ENCODE data around the gene C3.
"Not testable (repeated sequence)": the region's sequence is repeated elsewhere in the genome, so short reads cannot be mapped to it uniquely, and the experiment has no call there.

The C3 gene

DNA sequence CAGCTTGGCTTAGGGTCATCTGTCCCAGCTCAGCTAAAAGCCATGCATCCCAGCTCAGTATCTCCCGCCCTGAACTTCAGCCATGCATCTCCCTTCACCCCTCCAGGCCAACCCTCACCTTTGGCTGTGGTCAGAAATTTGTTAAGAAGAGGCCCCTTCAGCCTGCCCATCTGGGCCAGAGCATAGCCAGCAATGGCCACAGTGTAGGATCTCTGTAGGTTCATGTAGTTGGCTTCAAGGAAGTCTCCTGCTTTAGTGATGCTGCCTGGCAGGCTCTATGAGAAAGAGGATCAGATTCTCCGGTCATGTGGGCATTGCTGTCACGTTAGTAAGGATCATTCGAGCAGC is 33.8 kb downstream of the C3 start:
- no peak for DNase-seq

DNA sequence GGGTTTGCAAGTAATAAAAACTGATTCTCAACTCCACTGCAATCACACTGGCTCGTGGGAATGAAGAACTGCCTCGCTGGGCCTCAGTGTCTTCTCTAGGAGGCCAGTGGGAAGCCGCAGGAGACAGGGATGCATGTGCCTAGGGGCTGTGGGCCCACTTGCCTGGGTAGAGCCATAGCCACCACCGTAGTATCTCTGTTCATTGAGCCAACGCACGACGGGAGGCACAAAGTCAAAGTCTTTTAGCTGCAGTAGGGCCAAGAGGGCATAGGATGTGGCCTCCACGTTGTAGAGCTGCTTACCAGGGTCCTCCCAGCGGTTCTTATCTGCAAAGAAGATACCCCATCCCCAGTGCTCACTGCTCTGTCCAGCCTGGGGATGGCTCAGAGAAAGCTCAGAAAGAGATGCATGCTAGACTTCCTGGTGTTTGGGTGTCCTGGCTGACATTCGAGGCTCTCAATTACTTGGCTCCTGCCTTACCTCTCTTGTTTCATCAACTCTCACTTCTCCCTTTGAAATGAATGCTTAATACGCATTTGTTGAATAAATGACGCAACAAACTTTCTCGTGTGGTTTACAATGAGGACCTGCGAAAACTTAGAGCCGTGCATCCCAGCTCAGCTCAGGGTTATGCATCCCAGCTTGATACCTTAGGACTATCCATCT is 34.4 kb downstream of the C3 start:
- DNase-seq: no peak

DNA sequence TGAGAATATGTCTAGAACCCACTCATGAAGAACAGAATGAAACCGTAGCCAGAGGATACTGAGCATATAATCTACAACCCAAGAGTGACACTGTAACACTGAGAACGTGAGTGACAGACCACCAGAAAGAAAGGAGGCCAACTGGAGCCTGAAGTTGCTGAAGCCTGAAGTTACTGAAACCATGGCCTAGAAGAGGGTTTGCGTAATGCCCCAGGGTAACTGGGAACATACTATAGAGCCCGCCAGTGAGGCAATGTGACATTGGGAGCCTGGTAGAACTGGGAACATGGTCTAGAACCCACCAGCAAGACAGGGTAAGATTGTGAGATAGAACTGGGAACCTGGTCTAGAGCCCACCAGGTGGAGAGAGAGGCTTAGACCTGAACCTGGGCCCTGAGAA is 35.0 kb downstream of the C3 start:
- no peak for DNase-seq

DNA sequence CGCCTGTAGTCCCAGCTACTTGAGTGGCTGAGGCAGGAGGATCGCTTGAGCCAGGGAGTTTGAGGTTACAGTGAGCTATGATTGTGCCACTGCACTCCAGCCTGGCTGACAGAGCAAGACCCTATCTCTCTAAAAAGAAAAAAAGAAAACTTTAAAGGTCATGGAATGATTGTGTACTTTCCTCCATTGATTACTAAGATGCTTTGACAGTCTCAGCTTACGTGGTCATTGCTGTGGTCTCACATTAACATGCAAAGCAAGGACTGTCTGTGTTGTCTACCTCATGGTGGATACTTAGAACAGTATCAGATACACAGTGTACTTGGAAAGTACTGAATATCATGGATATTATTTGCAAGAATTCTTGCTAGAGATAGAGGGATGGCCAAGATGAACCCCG is 36.5 kb downstream of the C3 start:
- no peak for DNase-seq

DNA sequence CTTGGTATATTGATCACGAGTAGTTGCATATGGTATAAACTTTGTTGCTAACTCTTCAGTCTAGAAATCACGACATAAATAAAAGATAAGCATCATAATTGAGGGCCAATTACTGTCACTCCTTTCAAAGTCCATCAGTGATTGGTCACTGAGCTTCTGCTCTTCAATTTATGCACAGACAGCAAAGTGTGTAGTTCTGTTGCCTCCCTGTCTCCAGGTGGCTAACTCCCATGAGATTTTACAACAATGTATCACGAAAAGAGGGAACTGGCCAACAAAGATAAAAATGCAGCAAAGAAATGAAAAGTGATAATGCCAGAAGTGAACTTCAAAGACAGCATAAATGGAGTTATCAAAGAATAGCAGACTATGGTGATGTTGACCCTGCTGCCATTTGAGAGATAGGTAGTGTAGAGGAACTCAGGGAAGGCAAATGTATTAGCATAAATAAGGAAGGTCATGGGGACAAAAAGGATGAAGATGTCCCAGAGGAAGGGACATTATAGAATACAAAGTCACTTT is 37.8 kb downstream of the C3 start:
- DNase-seq: no peak

DNA sequence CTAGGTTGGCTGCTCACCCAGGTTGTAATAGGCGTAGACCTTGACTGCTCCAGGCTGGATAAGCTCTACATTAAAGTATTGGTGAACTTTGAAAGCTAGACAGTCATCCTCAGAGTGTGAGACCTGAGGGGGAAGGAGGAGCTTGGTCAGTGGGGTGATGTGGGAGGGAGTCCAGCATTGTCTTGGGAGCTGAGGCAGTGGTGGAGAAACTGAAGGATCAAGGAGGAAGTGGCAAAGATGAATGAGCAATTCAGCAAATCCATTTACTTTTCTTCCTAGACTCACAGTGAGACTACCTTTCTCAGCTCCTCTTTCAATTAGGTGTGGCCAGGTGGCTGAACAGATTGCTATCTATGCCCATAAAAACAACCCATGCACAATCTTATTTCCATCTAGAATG is 40.3 kb downstream of the C3 start:
- DNase-seq: no peak

DNA sequence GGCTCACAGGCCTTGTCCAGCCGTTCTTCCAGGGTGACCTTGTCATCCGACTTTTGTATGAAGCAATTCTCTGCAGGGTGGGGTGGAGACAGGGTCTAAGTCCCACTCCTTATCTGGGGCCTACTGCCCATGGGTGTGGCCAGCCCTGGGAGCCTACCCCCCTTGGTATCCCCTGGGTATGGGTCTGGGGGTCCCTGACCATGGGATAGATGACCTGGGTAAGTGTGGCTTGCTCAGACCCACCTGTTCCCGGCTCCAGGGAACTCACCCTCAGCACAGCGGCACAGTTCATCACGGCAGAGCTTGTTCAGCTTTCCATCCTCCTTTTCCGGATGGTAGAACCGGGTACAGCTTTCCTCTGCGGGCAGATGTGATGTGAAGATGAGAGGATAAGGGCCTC is 41.3 kb downstream of the C3 start:
- no peak for DNase-seq

DNA sequence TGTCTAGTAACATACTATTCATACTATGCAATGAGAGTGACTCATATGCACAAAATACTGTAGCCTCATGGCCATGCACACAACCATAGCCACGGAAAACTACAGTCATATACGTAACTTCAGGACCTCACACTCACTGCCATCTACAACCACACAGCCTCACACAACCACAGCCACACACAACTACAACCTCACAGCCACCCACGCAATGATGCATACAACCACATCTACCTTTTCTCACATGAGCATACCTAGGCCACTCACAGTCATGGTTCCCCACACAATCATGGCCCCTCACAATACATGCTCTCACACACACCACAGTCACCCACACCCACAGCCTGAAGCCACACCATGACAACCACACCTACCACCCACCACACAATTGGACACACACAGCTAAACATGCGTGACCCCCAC is 41.8 kb downstream of the C3 start:
- DNase-seq: no peak

DNA sequence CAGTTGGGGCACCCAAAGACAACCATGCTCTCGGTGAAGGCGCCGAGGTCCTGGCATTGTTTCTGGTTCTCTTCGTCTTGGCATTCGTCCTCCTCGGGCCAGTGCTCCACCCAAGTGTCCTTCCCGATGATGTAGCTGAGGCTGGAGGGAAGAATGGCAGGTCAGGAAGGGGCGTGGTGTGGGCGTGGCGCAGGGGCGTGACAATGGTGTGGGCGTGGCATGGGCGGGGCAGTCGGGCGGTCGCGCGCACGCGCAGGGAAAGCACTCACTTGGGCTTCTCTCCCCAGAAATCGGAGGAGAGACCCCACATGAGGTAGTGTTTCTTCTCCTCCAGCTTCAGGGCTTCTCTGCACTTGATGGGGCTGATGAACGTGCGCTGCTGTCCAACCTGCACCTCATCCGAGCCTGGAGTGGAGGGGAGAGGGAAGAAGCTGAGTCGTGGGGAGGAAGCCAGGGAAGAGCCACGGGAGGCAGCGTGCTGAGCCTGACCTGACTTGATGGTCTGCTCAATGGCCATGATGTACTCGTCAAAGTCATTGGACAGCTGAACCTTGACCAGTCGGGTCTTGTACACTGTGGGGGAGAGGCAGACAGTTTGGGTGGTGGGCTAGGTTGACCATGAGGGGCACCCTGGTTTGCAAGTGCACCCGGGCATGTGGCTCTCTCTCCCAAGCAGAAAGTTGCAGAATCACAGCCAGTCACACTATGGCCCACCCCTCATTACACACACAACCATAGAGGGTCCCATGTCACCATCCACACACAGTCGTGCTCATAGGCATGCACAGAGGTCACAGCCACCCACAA is 42.4 kb downstream of the C3 start:
- no peak for DNase-seq

DNA sequence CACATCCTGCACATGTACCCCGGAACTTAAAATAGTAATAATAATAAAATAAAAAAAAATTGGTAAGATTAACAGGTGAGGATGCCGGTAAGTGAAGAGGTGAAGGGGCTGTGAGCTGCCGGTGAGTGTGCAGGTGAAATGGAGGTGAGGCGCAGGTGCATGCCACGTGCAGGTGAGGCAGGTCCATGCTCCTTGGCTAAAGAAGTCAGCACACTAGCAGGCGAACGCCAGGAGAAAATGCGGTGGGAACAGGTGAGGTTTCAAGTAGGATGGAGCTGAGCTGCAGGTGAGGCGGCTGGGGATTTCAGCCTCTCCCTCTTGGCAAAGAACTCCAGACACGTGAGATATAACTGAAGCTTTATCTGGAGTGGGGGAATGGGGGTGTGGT is 43.0 kb downstream of the C3 start:
- no peak for DNase-seq

DNA sequence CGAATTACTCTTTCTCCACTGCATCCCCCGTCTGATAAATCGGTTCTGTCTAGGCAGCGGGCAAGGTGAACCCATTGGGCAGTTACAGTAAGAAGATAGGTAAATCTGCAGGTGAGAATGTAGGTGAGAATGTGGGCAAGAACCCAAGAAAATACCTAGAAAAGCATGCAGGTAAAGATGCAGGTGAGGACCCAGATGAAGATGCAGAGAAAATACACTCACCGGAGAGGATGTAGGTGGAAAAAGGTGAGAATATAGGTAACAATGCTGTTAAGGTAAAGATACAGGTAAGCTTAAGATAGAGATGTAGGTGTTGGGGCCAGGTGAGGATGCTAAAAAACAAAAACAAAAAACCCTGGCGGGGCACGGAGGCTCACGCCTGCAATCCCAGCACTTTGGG is 44.2 kb downstream of the C3 start:
- no peak for DNase-seq

DNA sequence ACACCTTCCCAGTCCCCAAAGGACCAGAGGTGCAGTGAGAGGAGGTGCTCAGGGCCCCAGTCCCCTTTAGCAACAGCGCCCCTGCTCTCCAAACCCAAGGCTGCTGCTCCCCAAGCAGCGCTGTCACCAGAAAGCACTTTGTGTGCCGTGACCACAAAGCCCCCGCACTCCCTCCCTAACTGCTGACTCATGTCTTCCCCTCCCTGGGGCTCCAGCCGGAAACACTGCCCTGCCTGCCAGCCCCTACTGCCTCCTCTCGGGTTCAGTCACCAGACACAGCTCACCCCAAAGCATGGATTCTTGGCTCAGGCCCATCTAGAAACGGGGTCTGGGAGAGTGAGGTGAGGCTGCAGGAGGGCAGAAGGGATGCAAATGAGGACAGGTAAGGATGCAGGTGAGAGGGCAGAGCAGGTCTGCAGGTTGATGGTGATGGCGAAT is 45.6 kb downstream of the C3 start:
- DNase-seq: no peak

DNA sequence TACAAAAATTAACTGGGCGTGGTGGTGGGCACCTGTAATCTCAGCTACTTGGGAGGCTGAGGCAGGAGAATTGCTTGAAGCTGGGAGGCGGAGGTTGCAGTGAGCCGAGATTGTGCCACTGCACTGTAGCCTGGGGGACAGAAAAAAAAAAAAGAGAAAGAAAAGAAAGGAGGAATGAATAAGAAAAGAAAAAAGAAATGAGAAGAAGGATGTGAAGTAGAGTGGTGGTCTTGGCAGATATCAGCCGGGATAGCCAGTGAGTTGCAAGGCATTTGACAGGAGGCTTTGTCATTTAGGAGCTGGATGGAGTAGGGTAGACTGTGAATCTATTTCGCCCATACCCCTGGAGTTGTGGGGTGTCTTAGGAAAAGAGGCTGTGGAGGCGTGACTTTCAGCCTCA is 46.0 kb downstream of the C3 start:
- not testable (repeated sequence) for DNase-seq

DNA sequence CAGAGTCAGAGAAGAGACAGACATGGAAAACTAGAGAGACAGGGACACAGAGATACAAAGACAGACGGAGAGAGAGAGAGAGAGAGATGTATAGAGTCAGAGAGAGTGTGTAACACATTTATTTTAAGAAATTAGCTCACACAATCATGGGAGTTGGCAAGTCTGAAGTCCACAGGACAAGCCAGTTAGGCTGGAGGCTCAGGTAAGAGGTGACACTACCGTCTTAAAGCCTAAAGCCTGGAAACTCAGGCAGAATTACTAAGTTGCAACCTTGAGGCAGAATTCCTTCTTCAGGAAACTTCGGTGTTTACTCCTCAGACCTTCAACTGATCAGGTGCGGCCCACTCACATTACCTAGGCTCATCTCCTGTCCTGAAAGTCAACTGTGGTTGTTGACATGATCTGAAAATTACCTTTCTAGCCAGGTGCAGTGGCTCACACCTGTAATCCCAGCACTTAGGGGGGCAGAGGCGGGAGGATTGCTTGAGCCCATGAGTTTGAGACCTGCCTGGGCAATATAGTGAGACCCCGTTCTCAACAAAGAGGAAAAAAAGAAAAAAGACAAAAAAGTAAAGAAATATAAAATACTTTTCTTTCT is 47.7 kb downstream of the C3 start:
- no peak for DNase-seq

DNA sequence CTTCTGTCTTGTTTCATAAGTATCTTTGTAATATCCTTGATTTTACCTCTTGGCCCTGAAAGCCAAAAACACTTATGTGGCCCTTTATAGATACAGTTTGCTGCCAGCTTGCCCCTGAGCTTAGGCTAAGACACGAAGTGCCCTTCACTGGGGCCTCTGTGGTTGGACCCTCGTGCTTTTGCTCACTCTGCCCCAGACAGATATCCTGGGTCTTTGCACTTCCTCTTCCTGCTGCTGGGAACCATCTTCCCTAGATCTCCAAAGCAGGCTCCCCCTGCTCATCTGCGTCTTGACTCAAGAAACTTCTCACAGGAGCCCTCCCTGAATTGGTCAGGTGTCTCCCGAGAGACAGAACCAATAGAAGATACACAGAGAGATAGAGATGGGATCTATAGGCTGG is 48.5 kb downstream of the C3 start:
- no peak for DNase-seq

DNA sequence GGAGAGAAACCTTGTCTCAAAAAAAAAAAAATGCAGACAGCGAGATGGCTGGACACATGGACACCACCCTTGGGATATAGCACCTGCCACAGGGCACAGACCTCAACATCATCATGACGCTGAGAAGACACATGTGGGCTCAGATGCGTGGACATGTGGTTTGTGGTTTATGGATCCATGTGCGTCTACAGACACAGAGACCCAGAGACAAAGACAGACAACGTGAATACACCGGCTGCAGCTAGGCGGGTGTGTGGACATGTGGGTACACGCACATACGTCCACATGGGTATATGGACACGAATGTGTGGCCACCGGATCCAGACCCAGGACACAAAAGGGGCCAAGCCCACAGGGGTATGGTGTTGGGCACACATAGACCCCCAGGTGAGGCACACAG is 51.8 kb downstream of the C3 start:
- DNase-seq: no peak

DNA sequence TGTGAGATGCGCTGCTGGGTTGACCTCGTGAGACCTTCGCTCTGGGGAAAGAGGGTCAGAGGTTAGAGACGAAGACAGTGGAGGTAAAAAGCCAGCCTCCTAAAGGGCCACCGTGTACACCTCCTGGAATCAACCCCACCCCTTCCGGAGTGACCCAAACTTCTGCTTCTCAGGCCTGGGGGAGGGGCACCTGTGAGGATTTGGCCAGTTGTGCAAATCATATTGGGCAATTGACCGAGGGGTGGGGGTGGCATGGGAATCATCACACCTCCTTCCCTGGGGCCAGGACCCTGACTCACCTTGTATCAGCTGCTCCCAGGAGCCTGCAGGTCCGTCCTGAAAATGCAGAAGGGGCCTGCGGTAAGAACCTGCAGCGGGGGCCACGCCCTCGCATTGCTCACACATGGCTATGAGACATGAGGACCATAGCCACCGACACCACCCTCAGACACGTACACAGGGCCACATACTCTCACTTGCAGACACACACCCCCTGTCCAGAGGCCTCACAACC is 53.3 kb downstream of the C3 start:
- DNase-seq: no peak

DNA sequence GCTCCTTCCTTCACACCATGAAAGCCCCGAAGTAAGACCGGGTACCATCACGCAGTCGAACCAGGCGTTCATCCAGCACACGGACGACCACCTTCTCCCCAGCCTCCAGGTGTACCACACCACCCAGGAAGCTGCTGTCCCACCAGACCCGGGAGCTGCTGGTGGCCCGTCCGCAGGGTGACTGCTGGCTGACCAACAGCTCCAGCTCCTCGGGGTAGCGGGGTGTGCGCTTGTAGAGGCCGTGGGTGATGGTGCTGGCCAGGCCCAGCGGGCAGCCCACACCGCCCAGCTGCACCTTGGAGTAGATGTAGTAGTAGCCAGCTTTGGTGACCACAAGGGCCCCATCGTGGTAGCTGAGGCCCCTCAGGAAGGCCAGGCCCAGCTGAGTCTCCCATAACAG is 55.5 kb downstream of the C3 start:
- no peak for DNase-seq

DNA sequence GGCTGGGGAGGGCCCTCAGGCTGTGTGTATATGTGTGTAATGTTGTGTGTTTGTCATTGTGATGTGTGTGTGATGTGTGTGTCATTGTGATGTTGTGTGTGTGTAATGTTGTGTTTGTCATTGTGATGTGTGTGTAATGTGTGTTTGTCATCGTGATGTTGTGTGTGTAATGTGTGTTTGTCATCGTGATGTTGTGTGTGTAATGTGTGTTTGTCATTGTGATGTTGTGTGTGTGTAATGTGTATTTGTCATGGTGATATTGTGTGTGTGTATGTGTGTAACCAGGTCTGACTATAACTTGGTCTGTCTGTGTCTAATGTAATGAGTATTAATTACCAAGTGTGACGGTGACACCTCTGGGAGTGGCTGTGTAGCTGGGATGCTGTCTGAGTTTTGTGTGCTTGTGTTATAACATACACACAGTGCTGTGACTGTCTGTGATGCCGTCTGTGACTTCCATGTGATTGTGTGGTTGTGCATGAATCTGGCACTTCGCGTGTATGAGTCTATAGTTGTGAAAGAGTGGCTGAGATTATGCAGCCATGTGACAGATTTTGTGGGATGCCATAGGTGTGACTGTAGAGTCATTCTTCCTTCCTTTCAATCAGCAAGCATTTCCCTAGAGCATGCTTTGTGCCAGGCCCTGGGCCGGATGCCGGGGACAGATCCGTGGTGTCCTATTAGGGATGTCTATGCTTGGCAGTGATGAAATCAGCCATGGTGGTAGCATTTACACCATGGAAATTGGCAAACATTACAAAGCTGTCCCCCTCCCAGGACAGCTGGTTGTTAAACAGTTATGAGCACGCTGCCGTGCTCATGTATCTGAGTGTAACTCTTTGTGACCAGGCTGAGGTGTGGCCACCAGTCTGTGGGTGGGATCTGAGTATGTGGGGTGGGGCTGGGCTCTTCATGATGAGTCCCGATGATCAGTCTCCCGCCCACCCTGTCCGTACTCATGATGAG is 56.9 kb downstream of the C3 start:
- DNase-seq: no peak

DNA sequence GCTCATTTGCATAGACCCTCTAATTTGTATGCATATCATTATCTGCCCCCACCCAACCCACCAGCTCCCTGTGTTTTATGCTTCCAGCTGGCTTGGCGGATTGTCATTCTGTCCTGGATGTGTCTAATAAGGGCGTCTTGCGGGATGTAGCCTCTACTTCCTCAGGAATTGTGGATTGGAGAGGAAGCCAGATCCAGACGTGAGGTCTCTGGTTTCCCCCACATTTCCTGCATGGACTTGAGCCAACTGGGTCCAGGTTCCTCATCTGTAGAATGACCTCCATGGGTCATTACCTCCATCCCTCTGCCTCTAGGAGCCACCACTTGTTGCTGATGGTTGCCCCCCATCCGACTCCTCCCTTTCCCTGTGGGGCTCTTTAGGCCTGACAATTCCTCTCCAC is 57.7 kb downstream of the C3 start:
- DNase-seq: no peak

DNA sequence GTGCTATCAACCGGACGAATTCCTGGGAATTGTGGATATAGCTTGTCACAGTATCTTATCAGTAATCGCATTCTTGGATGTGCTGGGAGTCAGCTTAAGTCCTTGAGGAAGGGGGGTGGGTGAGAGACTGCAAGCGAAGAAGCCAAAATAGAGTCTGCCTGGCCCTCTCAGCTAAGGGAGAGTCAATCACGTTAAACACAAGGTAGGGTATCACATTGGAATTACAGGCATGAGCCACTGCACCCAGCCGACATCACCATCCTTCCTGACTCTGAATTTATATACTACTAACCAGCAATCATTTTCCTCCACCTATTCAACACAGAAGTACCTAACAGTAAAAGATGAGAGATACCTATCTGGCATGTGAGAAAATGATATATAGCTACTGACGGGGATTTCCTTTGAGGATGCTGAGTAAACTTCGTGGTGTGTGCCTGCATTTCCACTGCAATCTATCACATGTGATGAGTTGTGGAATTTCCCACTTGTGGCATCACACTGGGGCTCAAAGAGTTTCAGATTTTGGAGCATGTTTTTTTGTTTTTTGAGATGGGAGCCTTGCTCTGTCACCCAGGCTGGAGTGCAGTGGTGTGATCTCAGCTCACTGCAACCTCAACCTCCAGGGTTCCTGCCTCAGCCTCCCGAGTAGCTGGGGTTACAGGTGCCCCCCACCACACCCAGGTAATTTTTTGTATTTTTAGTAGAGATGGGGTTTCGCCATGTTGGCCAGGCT is 58.8 kb downstream of the C3 start:
- DNase-seq: not testable (repeated sequence)

DNA sequence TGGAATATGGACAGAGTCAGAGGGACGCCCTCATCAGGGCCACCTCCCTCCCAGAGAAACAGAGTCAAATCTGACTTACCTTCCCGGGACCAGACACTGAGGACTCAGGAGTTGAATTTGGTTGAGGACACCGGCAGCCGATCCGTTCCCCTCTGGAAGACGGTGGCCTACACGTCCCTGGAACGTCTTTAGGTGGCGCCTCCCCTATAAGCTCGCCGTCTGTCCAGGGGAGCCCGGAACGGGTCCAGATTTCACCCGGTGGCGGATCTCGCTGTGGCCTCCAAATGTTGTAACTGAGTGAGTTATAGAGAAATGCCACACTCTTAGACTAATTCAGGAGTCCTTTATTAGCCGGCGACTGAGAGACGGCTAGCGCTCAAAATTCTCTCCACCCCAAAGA is 59.5 kb downstream of the C3 start:
- DNase-seq: no peak
